IPS-18c (cell line): ENCODE data around the gene PTPN14.

ENCODE experiments used
- H3K4me3 ChIP-seq: 2 replicates; pipeline ENCODE4 v1.7.0; 2013; ENCODE audit warnings: low read depth, mild to moderate bottlenecking, low read length, moderate library complexity; ENCODE audit not compliant: insufficient read depth
- H3K9me3 ChIP-seq: one replicate; pipeline ENCODE4 v1.6.1; 2013; ENCODE audit warnings: mild to moderate bottlenecking, low read length, moderate library complexity; ENCODE audit not compliant: control insufficient read depth, insufficient read depth

PTPN14 gene

GRCh38 chr1:214332946-214333798 is 218.2 kb downstream of the PTPN14 start:
- no peaks in the 10 kb centered on the region for H3K9me3 ChIP-seq
- H3K4me3 ChIP-seq: no peak overlapping the region

GRCh38 chr1:214331827-214332423 is 219.5 kb downstream of the PTPN14 start:
- Histone ChIP-seq H3K9me3 (no peaks in the 10 kb centered on the region), H3K4me3 (no peak overlapping the region)

- H3K4me3 ChIP-seq: no peak overlapping the region
- H3K9me3 ChIP-seq: no peaks in the 10 kb centered on the region
Measured at GRCh38 chr1:214331180-214331579, 220.2 kb downstream of the PTPN14 start.

- no peak overlapping the region for H3K4me3 ChIP-seq
- no peaks in the 10 kb centered on the region for H3K9me3 ChIP-seq
Measured at GRCh38 chr1:214330715-214331114, 220.7 kb downstream of the PTPN14 start.

GRCh38 chr1:214330222-214330621 is 221.2 kb downstream of the PTPN14 start:
- Histone ChIP-seq H3K9me3 (no peaks in the 10 kb centered on the region), H3K4me3 (no peak overlapping the region)

- H3K4me3 ChIP-seq: no peak overlapping the region
- no peaks in the 10 kb centered on the region for H3K9me3 ChIP-seq
Measured at GRCh38 chr1:214329470-214330220, 221.8 kb downstream of the PTPN14 start.

- no peaks in the 10 kb centered on the region for H3K9me3 ChIP-seq
- H3K4me3 ChIP-seq: no peak overlapping the region
Measured at GRCh38 chr1:214328770-214329469, 222.5 kb downstream of the PTPN14 start.

GRCh38 chr1:214327514-214327913 is 223.9 kb downstream of the PTPN14 start:
- no peaks in the 10 kb centered on the region for H3K9me3 ChIP-seq
- no peak overlapping the region for H3K4me3 ChIP-seq

GRCh38 chr1:214326406-214326805 is 225.0 kb downstream of the PTPN14 start:
- Histone ChIP-seq H3K9me3 (no peaks in the 10 kb centered on the region), H3K4me3 (no peak overlapping the region)

GRCh38 chr1:214324896-214325800 is 226.3 kb downstream of the PTPN14 start:
- Histone ChIP-seq H3K4me3 (no peak overlapping the region), H3K9me3 (no peaks in the 10 kb centered on the region)

- no peaks in the 10 kb centered on the region for H3K9me3 ChIP-seq
Measured at GRCh38 chr1:214321705-214322453, 229.5 kb downstream of the PTPN14 start.

GRCh38 chr1:214319938-214320337 is 231.5 kb downstream of the PTPN14 start:
- Histone ChIP-seq H3K4me3 (no peak overlapping the region), H3K9me3 (no peaks in the 10 kb centered on the region)

More at GRCh38 chr1:214321705-214322453, 229.5 kb downstream of the PTPN14 start:
- no peak overlapping the region for H3K4me3 ChIP-seq

- no peak overlapping the region for H3K4me3 ChIP-seq
- no peaks in the 10 kb centered on the region for H3K9me3 ChIP-seq
Measured at GRCh38 chr1:214318956-214319736, 232.3 kb downstream of the PTPN14 start.

GRCh38 chr1:214318356-214318755 is 233.0 kb downstream of the PTPN14 start:
- Histone ChIP-seq H3K9me3 (no peaks in the 10 kb centered on the region), H3K4me3 (no peak overlapping the region)

GRCh38 chr1:214317734-214318133 is 233.7 kb downstream of the PTPN14 start:
- no peak overlapping the region for H3K4me3 ChIP-seq
- no peaks in the 10 kb centered on the region for H3K9me3 ChIP-seq
